Lower leg skin (tissue), 4 donors: Measurements from ENCODE around the gene COBL. TPM values are rescaled to one million over a fixed set of nuclear protein-coding genes. Genes with fewer than 3 reads are reported as not detected.

Source experiments
- DNase-seq, 2 donors: peaks; one replicate each; pipeline ENCODE4 v3.0.0-alpha.2; 2019; ENCODE audit warnings: low spot score in 2 of 2
- H3K4me3 ChIP-seq: fragments of 200-600 bp; sonication (generic); 2 replicates; pipeline ENCODE4 v1.5.1; 2017; ENCODE audit warnings: mild to moderate bottlenecking, low read depth; ENCODE audit not compliant: poor library complexity, severe bottlenecking
- CTCF ChIP-seq, 3 donors: fragments of 450-650 bp; IDR thresholded peaks; one replicate each; pipeline ENCODE4 v1.5.1; 2016; ENCODE audit warnings: antibody characterized with exemption in 3 of 3, mild to moderate bottlenecking in 3 of 3, moderate library complexity in 2 of 3
- POLR2A ChIP-seq, 2 donors: fragments of 450-650 bp; IDR thresholded peaks; one replicate each; pipeline ENCODE4 v1.6.1; 2016 to 2017; ENCODE audit warnings: antibody characterized with exemption in 2 of 2, mild to moderate bottlenecking in 1 of 2, moderate library complexity in 1 of 2
- WGBS, 2 donors: methylation state at CpG; one replicate each; pipeline ENCODE4 v1.1.5; 2018; 5-methylcytosine and 5-hydroxymethylcytosine counted together
- intact Hi-C: fragments of 100-400 bp; cut with DNase I; formaldehyde crosslinking; loops from one replicate; pipeline ENCODE4 v1.15.0; 2023; ENCODE audit warnings: low total_unique reads
- total RNA-seq, 4 donors: library from RNA; depleted of rRNA; stranded (reverse); fragments of >200 nt; gene quantifications; one replicate each; pipeline ENCODE4 v1.1.0, GENCODE V29; 2016

COBL gene
- total RNA-seq, 4 donors from 2014 or later: 40.2 to 94.1 (median 66.5) TPM

DNA sequence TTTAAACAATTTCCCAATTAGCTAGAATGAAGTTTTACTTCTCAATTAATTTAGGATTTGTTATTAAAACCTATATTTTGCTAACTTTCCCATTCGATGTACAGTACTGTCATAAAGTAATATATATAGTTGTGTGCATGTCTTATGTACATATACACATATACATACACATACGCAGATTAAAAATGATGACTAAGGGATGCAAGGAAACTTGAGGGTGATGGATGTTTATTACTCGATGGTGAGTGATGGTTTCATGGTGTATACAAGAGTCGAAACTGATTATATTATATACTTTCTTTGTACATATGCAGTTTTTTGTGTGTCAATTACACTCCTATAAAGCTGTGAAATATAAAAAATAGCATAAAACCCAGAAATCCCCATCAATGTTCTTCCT lies 248.2 kb downstream of the COBL start:
- no peak for DNase-seq
- H3K4me3 ChIP-seq: no peak overlapping the region
- TF ChIP-seq CTCF (IDR thresholded peaks at IDR 0.05): no peak
- no peak for TF ChIP-seq POLR2A (IDR thresholded peaks at IDR 0.05)
- intact Hi-C loops: no loop called here
- 88 to 90% methylated on average over 4 of the region's 4 CpGs for WGBS, 2 donors

GRCh38 chr7:51067757-51068156 lies 248.9 kb downstream of the COBL start:
- no peak overlapping the region for H3K4me3 ChIP-seq
- TF ChIP-seq CTCF (IDR thresholded peaks at IDR 0.05): no peak
- TF ChIP-seq POLR2A (IDR thresholded peaks at IDR 0.05): no peak
- DNase-seq: peak; percentile 49 to 78
- intact Hi-C loops: no loop called here
- WGBS, 2 donors: 54 to 55% methylated on average over 7 of the region's 7 CpGs

DNA sequence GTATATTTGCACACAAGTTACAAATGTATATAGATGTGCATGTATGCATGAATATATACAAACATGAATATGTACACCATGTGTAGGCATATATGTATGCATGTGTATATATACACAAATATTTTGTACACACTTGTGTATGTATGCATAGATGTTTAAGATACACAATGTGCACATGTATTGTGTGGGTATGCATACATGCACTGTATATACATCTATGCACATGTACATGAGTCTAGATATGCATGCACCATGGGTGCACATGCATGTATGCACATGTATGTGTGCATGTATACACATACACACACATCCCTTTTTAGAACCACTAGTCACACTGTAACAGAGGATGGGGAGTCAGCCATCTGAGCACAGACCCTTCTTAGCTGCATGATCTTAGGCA lies 249.4 kb downstream of the COBL start:
- intact Hi-C loops: no loop called here
- H3K4me3 ChIP-seq: no peak overlapping the region
- no peak for DNase-seq
- TF ChIP-seq CTCF (IDR thresholded peaks at IDR 0.05): no peak
- TF ChIP-seq POLR2A (IDR thresholded peaks at IDR 0.05): no peak

DNA sequence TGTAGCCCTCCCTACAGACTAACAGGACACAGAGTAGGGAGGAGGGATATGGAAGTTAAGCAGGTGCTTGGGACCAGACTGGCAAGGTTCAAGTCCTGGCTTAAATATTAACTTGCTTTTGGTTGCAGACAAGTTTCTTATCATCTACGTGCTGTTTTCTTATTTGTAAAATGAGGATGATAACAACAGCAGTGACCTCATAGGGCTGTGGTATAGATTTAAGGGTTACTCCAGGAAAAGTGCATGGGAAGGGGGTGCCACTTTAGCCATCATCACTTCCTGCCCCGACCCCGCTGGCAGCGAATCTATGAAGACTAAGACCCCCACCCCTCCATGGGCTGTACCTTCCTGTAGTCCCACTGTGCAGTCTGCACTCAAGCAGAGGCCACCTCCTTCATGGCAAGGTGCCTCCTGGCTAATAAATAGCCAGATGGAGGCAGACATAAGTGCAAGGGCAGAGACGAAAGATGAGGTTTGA lies 250.2 kb downstream of the COBL start:
- 95 to 96% methylated on average over 5 of the region's 5 CpGs for WGBS, 2 donors
- intact Hi-C loops: no loop called here
- no peak overlapping the region for H3K4me3 ChIP-seq
- DNase-seq: peak in 1 of 2 donors; percentile 40
- no peak for TF ChIP-seq POLR2A (IDR thresholded peaks at IDR 0.05)
- TF ChIP-seq CTCF (IDR thresholded peaks at IDR 0.05): no peak

DNA sequence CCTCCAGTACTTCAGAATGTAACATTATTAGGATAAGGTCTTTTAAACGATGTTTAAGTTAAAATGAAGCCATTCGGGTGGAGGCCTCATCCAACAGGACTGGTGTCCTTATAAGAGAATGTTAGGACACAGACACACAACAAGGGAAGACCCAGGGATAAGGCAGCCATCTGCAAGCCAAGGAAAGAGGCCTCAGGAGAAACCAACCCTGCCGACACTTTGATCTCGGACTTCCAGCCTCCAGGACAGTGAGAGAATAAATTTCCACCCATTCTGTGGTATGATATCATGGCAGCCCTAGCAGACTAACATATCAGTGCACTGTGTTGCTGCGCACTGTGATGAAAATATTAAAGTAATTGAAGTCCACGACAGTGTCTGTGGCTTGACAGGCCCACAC lies 250.8 kb downstream of the COBL start:
- TF ChIP-seq POLR2A (IDR thresholded peaks at IDR 0.05): no peak
- peak in 1 of 2 donors; percentile 73 for DNase-seq
- WGBS, 2 donors: 90 to 98% methylated on average over 6 of the region's 6 CpGs
- no peak overlapping the region for H3K4me3 ChIP-seq
- intact Hi-C loops: no loop called here

DNA sequence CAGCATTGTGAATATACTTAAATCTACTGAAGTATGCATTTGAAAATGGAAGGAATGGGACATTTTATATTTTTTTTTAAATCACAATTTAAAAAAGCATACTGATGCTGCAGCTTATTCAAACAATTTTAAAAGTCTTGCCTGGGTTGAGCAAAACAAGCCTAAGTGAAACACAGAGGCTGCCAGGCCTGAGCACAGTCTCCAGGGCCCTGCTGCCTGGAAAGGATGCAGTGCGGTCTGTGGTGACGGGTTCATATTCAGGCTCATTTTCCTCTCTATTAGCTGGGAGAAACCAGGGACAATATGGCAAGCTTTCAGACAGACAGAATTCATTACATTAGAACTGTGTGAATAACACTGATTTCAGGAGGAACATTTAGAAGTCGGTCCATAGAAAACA lies 251.9 kb downstream of the COBL start:
- H3K4me3 ChIP-seq: no peak overlapping the region
- no peak for DNase-seq
- WGBS, 2 donors: 86 to 91% methylated on average over 3 of the region's 3 CpGs
- no peak for TF ChIP-seq CTCF (IDR thresholded peaks at IDR 0.05)
- TF ChIP-seq POLR2A (IDR thresholded peaks at IDR 0.05): no peak
- intact Hi-C loops: no loop called here
